K562 (cell line): ENCODE measurements around the gene CCDC185.

ENCODE experiments used
- CHD4 ChIP-seq: fragments of 200-600 bp; sonication (generic); IDR thresholded peaks from 3 replicates; pipeline ENCODE4 v1.6.1; 2012; ENCODE audit warnings: low read depth, mild to moderate bottlenecking, mixed read lengths, low read length, inconsistent platforms; ENCODE audit not compliant: insufficient read depth, insufficient replicate concordance, poor library complexity, severe bottlenecking
- EP300 ChIP-seq: IDR thresholded peaks from 2 replicates; pipeline ENCODE4 v1.6.1; 2012; ENCODE audit warnings: low read length, improper control_type of control experiment
- NFIC ChIP-seq: fragments of 450-650 bp; IDR thresholded peaks from 2 replicates; pipeline ENCODE4 v1.6.1; 2017; ENCODE audit warnings: mild to moderate bottlenecking, inconsistent platforms
- TGIF2 ChIP-seq: sonication (generic); formaldehyde crosslinking; IDR thresholded peaks from 2 replicates; pipeline ENCODE4 v1.8.1; 2022; ENCODE audit warnings: mild to moderate bottlenecking, missing genetic modification reagents, moderate library complexity
- ZBTB8A ChIP-seq: fragments of 450-650 bp; IDR thresholded peaks from 2 replicates; pipeline ENCODE4 v1.6.1; 2018; ENCODE audit warnings: mild to moderate bottlenecking, moderate library complexity; ENCODE audit not compliant: partially characterized antibody
- ZNF280B ChIP-seq: fragments of 250-450 bp; sonication (Bioruptor Pico); IDR thresholded peaks from 2 replicates; pipeline ENCODE4 v1.5.1; 2021; ENCODE audit warnings: mild to moderate bottlenecking

- no peak for TF ChIP-seq ZNF280B (CRISPR knock-in tag)
- TF ChIP-seq CHD4 = no peak
- TF ChIP-seq TGIF2 = no peak
- no peak for TF ChIP-seq NFIC
- TF ChIP-seq EP300 = no peak
- TF ChIP-seq ZBTB8A = no peak
These were observed 28.5 kb downstream of the CCDC185 start for GRCh38 chr1:223421676-223422075.
